Amniotic stem cell (primary cell): ENCODE measurements around the gene PCK1.

Experiments
- DNase-seq: peaks from one replicate; lab custom pipeline; 2025; lab: John Stamatoyannopoulos, UW

PCK1 gene

DNA sequence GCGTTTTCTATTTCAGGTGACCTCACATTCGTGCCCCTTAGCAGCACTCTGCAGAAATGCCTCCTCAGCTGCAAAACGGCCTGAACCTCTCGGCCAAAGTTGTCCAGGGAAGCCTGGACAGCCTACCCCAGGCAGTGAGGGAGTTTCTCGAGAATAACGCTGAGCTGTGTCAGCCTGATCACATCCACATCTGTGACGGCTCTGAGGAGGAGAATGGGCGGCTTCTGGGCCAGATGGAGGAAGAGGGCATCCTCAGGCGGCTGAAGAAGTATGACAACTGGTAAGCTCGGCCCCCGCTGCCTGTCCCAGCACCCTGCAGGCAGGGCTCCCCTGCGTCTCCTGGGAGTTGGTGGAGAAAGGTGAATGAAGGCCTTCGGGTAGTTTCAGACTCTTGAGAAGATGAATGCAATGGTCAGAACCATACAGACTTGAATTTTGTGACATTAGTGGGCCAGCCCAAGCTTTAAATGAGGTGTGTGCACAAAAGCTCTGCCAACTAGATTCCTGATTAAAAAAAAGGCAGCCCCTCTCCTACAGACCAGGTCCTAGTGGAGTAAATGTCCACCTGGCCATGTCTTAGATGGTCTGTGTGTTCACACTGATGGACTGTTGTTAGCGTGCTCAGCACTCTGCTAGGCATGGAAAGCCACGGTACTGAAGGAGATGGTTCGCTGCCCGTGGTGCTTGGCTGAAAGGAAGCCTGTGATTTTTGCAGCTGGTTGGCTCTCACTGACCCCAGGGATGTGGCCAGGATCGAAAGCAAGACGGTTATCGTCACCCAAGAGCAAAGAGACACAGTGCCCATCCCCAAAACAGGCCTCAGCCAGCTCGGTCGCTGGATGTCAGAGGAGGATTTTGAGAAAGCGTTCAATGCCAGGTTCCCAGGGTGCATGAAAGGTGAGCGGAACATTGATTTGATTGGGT lies 708 bp downstream of the PCK1 start:
- no peak for DNase-seq

DNA sequence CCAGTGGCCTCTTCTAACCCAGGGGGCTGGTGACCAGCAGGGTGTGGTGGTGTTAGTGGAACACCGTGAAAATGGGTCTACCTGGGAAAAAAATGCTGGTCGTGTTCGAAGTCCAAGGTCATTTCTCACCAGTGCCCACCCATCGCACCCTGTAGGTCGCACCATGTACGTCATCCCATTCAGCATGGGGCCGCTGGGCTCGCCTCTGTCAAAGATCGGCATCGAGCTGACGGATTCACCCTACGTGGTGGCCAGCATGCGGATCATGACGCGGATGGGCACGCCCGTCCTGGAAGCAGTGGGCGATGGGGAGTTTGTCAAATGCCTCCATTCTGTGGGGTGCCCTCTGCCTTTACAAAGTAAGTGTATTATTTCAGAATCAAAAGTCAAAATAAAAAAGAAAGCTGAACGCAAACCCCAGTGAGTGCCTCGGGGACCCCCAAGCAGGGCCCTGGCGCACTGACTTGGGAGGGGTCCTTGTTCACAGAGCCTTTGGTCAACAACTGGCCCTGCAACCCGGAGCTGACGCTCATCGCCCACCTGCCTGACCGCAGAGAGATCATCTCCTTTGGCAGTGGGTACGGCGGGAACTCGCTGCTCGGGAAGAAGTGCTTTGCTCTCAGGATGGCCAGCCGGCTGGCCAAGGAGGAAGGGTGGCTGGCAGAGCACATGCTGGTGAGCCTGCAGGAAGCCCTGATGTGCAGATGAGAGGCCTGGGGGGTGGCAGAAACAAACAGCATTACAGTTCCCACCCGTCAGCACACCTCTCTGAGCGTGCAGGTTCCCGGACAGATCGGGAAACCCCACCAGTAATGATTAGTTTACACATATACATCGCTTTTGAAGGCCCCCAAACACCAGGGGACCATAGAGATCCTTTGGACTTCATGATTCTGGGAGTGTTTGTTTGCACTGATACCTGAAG lies 1.9 kb downstream of the PCK1 start:
- no peak for DNase-seq

DNA sequence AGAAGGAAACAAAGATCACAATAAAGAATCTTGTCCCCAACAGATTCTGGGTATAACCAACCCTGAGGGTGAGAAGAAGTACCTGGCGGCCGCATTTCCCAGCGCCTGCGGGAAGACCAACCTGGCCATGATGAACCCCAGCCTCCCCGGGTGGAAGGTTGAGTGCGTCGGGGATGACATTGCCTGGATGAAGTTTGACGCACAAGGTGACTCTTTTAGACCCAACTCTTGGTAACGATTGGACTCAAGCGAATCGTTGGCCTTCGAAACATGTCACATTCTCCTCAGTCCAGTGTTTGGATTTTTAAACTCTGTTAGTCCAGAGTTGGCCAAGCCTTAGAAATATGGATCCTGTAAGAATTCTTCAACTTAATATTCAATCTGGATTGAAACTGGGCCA lies 2.6 kb downstream of the PCK1 start:
- no peak for DNase-seq

DNA sequence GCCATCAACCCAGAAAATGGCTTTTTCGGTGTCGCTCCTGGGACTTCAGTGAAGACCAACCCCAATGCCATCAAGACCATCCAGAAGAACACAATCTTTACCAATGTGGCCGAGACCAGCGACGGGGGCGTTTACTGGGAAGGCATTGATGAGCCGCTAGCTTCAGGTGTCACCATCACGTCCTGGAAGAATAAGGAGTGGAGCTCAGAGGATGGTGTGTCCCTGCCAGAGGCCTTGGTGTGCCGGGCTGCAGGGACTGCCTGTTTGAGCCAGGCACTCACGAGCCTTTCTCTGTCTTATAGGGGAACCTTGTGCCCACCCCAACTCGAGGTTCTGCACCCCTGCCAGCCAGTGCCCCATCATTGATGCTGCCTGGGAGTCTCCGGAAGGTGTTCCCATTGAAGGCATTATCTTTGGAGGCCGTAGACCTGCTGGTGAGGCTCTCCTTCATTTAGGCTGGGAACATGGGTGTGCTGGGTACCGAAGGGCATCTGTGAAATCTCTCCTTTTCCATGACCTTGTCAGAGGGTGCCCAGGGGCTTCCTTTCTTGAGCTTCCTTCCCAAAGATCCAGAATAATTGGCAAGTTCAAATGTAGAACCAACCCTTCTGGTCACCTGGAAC lies 3.4 kb downstream of the PCK1 start:
- DNase-seq: no peak

DNA sequence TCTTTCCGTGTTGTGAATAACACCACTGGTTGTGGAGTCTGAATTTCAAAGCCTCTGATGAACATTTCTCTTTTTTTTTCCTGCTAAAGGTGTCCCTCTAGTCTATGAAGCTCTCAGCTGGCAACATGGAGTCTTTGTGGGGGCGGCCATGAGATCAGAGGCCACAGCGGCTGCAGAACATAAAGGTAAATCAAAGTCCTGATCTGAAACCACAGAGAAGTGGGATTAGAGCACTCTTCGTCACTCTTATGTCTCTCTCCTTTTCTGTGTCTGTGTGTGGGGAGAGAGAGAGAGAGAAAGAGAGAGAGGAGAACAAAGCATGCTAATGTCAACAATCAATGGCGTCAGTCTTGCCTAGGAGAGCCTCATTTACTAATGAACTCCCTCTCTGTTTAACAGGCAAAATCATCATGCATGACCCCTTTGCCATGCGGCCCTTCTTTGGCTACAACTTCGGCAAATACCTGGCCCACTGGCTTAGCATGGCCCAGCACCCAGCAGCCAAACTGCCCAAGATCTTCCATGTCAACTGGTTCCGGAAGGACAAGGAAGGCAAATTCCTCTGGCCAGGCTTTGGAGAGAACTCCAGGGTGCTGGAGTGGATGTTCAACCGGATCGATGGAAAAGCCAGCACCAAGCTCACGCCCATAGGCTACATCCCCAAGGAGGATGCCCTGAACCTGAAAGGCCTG lies 4.2 kb downstream of the PCK1 start:
- DNase-seq: no peak

DNA sequence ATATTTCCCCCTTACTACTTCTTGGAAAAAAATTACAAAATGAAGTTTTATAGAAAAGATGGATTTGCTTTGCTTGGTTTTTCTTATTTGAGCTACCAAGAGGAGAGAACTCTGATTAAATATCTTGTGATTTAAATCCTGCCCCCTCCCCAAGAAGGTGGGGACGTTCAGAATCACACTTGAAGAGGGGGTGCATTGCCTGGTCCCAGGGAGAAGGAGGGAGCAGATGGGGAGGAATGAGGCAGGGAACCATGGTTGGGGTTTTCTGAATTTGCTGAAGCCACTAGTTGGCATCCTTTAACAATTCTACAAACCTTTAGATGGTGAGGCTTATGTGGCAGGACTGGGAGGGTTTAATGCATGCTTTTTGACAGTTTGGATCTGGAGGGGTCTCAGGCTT lies 5.5 kb downstream of the PCK1 start:
- no peak for DNase-seq

DNA sequence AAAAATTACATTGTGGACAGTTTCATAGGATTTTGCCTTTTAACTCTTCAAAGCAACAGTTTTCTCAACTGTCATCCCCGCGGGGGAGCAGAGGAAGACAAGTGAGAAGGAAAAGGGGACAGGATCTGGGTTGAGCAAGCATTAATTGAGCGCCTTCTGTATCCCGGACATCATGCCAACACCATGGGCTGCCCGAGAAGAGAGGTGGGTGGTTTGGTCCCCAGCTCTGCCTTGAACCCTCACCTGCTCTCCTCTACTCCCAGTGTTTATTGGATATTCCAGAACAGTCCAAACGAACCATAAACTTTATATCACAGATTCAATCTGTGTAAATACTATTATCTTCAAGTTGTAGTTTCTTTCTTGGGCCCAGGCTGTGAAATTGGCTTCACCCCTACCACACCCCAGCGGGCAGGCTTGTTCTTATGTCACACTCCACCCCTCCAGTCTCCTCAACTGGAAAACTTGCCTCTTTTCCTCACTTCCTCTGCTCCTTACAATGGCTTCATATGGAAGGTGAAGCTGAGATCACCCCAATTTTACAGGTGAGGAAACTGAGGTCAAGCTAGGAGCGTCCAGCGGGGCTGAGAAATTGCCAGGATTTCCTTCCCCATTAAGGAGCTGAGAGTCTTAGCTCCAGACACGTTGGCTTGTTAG lies 6.0 kb downstream of the PCK1 start:
- DNase-seq: no peak

DNA sequence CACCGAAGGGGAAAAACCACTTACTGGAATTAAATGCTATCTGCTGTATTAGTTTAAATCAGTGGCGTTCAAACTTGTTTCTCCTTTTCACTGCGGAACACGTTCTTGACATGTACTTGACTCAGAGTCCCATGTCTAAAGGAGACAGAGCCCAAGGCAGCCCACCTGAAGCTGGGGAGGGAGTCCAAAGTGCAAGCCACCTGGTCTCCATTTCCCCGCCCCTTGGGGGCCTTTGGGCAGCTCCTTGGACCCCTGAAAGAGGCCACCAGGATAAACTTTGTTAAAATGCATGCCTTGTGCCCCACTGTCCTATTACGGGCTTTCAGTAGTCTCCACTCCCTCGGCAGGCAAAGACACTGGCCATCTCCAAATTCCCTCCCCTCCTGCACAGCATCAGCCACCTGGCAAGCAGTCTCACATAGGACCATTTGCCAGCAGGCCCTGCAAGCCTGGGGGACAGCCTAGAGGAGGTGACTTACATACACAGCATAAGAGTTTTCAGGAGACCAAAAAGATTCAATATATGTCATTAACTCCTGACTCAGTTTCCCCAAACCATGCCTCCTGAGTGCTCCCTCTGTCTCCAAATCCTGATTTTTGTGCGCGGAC lies 6.7 kb downstream of the PCK1 start:
- no peak for DNase-seq

DNA sequence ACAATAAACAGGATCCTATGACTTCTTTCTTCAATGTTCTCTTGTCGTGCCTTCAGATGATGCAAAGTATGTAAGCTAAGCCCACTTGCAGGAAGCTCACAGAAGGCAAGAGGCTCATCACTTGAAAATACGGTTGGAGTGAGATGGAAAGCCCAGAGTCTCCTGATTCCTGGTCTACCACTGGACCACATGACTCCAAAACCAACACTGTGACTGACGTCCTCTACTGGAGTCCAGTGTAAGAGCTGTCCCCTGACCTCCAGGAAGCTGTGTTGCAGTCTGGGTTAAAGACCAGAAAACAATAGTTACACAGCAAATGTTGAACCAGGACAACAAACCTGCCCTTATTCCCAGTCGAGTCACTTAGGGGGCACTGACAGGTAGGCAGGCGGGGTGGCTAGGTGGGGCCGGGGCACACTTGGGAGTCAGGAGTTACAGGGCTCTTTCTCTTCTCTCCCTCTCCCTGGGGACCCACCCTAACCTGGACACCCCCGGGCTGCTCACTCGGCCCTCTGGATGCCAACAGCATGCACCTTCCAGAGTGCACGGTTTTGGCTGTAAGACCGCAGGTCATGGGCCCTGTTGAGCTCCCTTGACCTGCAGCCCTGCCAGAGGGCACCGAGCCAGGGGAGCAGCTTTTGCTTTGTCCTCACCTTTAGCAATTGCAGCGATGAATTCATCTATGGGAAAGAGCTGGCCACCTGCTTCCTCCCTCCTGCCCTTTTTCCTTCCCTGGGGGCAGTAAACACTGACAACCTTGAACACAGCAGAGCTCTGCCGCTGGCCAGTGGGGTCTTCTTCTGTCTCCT lies 7.4 kb downstream of the PCK1 start:
- DNase-seq: no peak

DNA sequence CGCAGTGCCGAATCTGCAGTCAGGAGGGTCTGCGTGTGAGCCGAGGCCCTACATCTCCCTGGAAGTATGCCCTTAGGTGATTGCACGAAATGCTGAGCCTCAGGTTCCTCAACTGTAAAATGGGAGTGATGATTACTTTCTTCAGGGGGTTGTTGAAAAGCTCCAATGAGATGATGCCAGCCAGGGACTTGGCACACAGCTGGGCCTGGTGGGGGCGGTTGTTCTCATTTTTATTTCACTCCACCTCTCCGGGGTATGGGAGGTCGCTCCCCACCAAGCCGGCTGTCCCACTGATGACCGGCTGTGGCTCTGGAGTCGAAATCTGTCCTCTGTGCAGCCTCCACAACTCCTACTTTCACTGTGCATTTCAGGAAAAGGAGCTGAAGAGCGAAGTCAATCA lies 8.1 kb downstream of the PCK1 start:
- no peak for DNase-seq

DNA sequence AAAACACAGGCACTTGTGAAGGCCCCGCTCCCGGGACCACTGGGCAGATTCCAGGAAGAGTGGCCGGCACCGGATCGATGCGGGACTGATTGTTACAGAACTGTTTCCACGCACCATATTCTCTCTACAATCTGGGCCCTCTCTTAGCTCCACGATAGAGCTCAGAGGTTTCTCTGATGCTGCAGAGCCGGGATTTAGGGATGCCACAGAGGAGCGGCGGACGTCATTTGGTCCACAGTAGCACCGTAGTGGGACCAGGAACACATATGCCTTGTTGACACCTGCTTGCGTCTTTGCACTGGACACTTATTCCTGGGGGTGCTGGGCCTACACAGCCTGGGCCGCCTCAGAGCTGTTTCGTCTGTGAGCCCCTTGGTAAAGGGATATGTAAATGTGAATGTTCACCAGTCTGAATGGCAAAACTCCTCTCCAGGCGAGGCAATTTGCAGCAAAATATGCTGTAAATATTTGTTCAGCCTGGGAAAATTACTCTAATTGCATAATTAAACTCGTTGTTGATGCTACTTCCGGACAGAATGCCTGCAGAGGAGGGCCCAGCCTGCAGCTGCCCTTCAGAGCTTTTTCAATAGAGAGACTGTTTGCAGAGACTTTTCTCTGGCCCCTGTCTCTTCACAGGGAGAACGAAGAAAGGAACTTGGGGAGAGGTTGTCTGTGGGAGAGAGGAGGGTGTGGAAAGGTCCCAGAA lies 9.4 kb downstream of the PCK1 start:
- no peak for DNase-seq

DNA sequence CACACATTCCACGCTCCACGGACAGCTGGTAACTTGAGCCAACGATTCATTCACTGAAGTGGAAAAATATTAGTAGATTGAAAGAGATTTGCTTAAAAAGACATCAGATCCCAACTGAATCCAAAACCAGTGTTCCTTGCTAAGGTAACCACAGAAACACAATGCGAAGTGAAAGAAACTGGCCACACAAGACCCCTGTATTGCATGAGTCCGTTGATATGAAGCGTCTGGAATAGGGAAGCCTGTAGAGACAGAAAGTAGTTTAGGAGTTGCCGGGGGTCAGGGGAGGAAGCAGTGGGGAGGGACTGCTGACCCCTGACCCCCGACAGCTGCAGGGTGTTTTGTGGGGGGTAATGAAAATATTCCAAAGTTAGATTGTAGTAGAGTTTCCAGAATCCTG lies 10.0 kb downstream of the PCK1 start:
- no peak for DNase-seq

DNA sequence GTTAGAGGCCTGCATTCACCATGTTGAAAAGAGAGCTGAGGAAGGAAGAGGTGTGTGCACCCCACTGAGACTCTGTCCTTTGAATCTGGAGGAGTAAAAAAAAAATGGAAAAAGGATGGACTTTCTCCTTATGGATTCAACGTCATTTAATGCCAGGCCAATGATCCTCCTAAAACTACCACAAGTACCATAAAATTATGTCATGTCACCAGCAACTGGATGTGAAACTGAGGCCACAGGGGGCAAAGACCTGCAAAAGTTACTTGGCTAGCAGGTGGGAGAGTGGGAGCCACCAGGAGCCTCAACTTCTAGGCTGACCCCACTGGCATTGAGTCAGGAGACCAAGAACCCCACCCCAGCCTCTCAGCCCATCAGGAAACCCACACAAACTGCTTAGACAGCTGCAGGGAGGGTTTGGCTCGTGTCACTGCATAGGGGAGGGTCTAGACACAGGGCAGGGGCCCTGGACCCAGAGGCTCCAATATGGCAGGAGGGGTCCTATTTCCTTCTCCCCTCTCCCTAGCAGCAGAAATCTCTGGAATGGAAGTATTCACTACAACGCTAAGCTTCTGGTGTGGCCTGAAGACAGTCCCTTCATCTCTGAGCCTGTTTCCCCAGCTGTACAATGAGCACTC lies 11.0 kb downstream of the PCK1 start:
- no peak for DNase-seq

DNA sequence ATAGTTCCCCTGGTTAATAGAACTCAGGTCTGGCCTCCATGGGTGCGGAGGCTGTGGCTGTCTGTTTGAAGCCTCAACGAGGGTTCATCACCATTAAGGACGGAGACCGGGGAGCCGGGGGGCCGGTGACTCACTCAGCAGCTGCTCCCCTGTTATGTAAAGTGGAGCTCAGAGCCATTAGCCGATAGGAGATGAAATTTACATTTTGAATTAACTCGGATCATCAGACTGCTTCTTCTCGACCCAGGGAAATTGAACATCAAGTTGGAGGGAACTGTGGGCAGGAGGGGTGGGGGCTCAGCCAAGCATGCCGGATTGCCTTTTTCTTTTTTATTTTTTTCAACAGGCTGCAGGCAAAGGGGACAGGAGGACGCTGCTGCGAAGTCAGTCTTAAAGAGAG lies 12.3 kb downstream of the PCK1 start:
- no peak for DNase-seq

DNA sequence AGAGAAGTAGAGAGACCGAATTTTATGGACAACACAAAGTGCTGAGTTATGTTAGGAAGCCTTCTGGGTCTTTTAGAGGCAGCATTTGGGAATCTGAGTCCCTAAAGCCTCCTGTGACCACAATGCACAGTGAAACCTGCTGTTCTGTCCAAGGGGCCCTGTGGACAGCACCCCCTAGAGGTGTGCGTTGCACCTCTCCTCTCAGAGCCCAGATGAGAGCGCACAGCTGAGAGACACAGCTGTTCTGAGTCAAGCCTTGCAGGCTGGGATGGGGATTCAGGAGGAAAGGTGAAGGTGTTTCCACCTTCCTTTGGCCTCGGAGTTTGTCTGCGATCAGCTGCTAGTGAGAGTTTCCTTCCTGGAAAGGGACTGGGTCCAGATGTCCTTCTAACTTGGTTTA lies 13.0 kb downstream of the PCK1 start:
- DNase-seq: no peak

DNA sequence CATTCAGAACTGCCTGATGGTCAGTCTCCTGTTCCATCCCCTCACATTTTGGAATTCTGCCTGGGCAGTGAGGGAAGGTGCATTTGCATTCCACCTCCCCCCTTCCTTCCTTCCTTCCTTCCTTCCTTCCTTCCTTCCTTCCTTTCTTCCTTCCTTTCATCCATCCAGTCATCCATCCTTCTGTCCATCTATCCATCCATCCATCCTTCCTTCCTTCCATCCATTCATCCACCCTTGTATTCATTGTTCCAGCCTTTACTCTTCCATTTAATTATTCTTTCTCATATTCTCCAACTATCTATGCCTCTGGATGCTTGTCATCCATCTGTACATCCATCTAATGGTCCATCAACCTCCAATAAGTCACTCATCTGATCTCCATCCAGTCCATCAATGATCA lies 14.0 kb downstream of the PCK1 start:
- no peak for DNase-seq

DNA sequence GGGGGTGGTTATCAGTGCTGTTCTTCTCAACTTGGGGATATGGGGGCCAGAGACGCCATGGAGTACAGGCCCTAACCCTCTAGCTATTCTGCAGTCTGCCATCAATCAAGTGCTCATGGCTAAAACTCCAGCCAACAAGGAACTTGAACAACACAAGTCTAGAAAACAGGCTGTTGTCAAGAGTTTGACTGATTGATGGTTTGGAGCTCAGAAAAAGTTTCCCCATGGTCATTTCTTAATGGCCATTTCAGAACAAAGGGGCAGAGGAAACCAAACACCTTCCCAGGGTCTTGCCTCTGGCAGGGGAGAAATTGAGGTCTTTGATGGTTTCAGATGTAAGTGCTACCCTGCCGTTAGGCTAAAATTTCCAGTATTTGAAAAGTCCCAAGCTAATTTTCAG lies 15.1 kb downstream of the PCK1 start:
- DNase-seq: no peak

DNA sequence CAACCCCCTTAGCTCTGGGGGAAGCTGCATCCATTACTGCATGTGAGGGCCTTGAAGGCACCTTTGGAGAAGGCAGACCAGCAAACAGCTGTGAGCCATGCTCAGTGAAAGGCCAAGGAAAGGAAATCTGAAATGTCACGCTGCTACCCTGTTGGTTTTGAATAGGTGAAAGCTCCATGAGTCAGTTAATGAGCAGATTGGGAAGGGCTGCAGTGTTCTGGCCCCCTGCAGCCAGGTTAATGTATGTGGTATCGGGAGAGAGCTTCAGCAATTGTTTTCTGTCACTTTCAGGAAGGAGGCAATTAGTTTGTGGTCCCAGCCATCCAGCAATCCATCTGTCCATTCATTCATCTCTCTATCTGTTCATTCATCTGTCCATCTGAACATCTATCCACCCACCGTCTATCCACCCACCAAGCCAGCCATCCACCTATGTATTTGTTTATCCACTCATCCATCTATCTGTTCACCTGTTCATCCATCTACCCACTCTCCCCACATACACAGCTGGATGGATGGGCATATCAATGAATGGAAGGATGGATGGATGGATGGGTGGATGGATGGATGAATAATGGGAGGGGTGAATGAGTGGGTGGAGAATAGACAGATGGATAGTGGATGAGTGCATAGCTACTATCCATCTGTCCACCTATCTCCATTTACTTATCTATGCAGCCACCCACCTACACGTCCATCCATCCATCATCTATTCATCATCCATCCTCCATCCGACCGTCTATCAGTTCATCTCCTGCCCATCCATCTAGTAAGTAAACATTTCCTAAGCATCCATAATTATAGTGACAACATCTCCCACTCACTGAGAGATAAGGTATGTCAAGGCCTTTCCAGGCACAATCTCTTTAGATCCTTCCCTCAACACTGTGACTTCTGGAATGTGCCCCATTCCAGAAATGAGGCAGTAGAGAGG lies 16.0 kb downstream of the PCK1 start:
- DNase-seq: no peak
